ENCODE data around the gene METRN. TPM values are rescaled to one million over a fixed set of nuclear protein-coding genes. Genes with fewer than 3 reads are reported as not detected.

Gene METRN
- total RNA-seq, 1 donor from 2014 or later: 58.5 TPM

- Mint-ChIP-seq H3K4me3 (ENCODE audit: unreplicated experiment) (no peak overlapping the region), H3K9me3 (ENCODE audit: low read depth) (no peaks in the 10 kb centered on the region), H3K36me3 (ENCODE audit: low read depth) (peaks cover 1% of the 10 kb centered on the region), H3K27ac (ENCODE audit: unreplicated experiment) (no peak overlapping the region), H3K4me1 (ENCODE audit: low read depth) (peaks cover 4% of the 10 kb centered on the region), H3K27me3 (ENCODE audit: low read depth) (peaks cover 23% of the 10 kb centered on the region)
- no peak for DNase-seq (ENCODE audit: low spot score)
- no peak for TF ChIP-seq CTCF (IDR thresholded peaks at IDR 0.05)
These were observed 19.4 kb upstream of the METRN start for GRCh38 chr16:695355-696089.

- Mint-ChIP-seq H3K27ac (ENCODE audit: unreplicated experiment) (no peak overlapping the region), H3K36me3 (ENCODE audit: low read depth) (peaks cover 1% of the 10 kb centered on the region), H3K9me3 (ENCODE audit: low read depth) (no peaks in the 10 kb centered on the region), H3K4me3 (ENCODE audit: unreplicated experiment) (no peak overlapping the region), H3K4me1 (ENCODE audit: low read depth) (no peaks in the 10 kb centered on the region), H3K27me3 (ENCODE audit: low read depth) (peaks cover 29% of the 10 kb centered on the region)
- DNase-seq (ENCODE audit: low spot score): no peak
- no peak for TF ChIP-seq CTCF (IDR thresholded peaks at IDR 0.05)
These were observed 15.8 kb upstream of the METRN start for GRCh38 chr16:698911-699671.

DNA sequence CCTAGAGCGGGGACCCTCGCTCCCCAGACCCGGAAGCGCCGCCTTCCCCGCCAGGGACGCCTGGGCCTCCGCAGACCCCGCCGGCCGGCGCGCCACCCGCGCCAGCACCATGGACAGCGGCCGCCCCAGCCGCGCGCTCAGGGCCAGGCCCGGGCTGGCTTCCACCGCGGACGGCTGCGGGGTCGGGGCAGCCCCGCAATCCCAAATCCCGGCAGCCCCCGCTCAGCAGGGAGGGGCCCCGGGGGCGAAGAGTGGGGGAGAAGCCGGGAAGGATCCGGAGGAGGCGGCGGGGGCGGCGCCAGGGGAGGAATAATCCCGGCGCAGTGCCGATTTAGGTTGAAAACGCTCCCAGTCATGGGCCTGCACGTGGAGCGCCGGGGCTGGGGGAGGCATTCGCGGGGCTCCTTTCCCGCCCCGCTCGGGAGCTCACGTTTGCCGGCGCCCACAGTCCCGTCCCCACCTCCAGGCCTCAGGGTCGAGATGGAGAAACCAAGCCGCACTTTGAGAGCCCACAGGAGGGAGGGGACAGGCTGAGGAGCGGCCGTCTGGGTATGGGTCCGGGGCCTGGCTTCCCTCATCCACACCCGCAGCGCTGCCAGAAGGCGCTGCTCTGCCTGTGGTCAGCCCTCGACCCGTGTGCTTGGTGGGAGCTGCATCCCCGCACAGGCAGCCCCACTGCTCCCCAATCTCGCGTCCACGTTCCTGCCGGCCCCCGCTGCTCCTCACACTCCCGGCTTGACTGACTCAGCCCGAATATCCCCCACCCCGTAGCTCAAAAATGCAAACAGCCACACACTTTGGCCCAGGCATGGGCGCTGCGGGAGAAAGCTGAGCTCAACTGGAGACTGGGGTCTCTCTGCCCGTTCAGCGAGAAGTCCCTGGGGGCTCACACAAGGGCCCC is 14.0 kb upstream of the METRN start:
- Mint-ChIP-seq H3K4me3 (ENCODE audit: unreplicated experiment) (no peak overlapping the region), H3K27me3 (ENCODE audit: low read depth) (peaks cover 25% of the 10 kb centered on the region), H3K36me3 (ENCODE audit: low read depth) (peaks cover 1% of the 10 kb centered on the region), H3K27ac (ENCODE audit: unreplicated experiment) (no peak overlapping the region), H3K9me3 (ENCODE audit: low read depth) (no peaks in the 10 kb centered on the region), H3K4me1 (ENCODE audit: low read depth) (no peaks in the 10 kb centered on the region)
- no peak for TF ChIP-seq CTCF (IDR thresholded peaks at IDR 0.05)
- DNase-seq (ENCODE audit: low spot score): no peak

DNA sequence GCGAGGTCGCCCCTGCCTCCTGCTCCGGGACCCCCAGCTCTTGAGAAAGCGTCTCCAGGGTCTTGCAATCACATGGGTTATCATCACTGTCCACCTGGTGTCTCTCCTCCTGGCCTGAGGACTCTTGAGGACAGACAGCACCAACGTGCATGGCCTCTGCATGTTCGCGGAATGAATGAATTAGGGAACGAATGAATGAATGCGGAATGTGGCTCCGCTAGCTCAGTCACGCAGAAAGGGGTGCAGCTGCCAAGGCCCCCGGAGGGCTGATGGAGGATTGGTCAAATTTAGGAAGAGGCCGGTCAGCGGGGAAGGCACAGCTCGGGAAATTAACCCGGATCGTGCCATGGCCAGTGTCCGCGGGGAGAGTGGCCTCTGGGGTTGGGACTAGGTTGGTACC is 12.6 kb upstream of the METRN start:
- Mint-ChIP-seq H3K27me3 (ENCODE audit: low read depth) (peaks cover 29% of the 10 kb centered on the region), H3K4me3 (ENCODE audit: unreplicated experiment) (no peak overlapping the region), H3K4me1 (ENCODE audit: low read depth) (no peaks in the 10 kb centered on the region), H3K36me3 (ENCODE audit: low read depth) (peaks cover 1% of the 10 kb centered on the region), H3K9me3 (ENCODE audit: low read depth) (no peaks in the 10 kb centered on the region), H3K27ac (ENCODE audit: unreplicated experiment) (no peak overlapping the region)
- no peak for DNase-seq (ENCODE audit: low spot score)
- no peak for TF ChIP-seq CTCF (IDR thresholded peaks at IDR 0.05)

DNA sequence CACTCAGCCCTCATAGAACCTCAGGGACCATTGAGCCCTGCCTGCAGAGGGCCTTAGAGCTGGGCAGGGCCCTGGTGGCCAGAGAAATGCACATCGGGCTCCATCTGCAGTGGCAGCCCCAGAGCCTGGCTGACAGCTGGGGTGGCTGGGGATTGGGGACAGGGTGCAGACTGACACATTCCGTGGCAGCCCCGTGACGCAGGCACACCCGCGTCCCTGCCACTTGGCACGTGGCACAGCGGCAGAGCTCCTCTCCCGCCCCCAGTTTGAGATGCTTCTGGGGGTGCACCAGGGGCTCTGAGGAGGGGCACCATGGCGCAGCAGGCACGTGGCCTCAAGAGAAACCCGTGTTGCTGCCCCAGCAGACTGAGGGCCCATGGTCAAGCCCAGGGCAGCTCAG is 11.5 kb upstream of the METRN start:
- Mint-ChIP-seq H3K9me3 (ENCODE audit: low read depth) (no peaks in the 10 kb centered on the region), H3K27ac (ENCODE audit: unreplicated experiment) (no peak overlapping the region), H3K27me3 (ENCODE audit: low read depth) (peaks cover 37% of the 10 kb centered on the region), H3K36me3 (ENCODE audit: low read depth) (peaks cover 1% of the 10 kb centered on the region), H3K4me1 (ENCODE audit: low read depth) (no peaks in the 10 kb centered on the region), H3K4me3 (ENCODE audit: unreplicated experiment) (no peak overlapping the region)
- no peak for DNase-seq (ENCODE audit: low spot score)
- TF ChIP-seq CTCF (IDR thresholded peaks at IDR 0.05): no peak
